AG09319 (cell line): ENCODE data around the gene ALG9.
"Not testable (repeated sequence)": the region's sequence is repeated elsewhere in the genome, so short reads cannot be mapped to it uniquely, and the experiment has no call there.

Source experiments
- DNase-seq: peaks from one replicate; pipeline ENCODE4 v3.0.0-alpha.2; 2010; ENCODE audit warnings: low read depth; ENCODE audit errors: extremely low read depth
- TF ChIP-seq, protein P1 (sequence below): IDR thresholded peaks from 2 replicates; pipeline ENCODE4 v1.5.1; 2011; ENCODE audit warnings: low read depth, mild to moderate bottlenecking, inconsistent platforms, low read length, moderate library complexity

ALG9 gene

DNA sequence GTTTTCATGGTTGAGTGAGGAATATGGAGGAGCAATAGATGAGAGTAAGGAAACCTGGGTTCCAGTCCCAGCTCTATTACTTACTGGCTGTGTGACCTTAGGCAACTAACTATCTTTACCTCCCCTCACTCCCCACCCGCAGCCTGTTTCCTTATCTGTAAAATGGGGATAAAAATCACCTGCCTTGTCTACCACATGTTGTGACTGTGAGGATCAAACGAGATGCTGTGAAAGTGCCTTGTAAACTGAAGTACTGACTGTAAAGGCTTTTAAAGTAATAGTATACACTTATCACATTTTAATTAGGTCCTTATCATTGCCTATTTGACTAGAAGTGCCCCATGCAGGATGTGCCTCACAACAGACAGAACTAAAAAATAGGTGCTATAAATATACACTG is 86.3 kb downstream of the ALG9 start:
- no peak for DNase-seq
- TF ChIP-seq, protein P1, sequence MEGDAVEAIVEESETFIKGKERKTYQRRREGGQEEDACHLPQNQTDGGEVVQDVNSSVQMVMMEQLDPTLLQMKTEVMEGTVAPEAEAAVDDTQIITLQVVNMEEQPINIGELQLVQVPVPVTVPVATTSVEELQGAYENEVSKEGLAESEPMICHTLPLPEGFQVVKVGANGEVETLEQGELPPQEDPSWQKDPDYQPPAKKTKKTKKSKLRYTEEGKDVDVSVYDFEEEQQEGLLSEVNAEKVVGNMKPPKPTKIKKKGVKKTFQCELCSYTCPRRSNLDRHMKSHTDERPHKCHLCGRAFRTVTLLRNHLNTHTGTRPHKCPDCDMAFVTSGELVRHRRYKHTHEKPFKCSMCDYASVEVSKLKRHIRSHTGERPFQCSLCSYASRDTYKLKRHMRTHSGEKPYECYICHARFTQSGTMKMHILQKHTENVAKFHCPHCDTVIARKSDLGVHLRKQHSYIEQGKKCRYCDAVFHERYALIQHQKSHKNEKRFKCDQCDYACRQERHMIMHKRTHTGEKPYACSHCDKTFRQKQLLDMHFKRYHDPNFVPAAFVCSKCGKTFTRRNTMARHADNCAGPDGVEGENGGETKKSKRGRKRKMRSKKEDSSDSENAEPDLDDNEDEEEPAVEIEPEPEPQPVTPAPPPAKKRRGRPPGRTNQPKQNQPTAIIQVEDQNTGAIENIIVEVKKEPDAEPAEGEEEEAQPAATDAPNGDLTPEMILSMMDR, result no peak

DNA sequence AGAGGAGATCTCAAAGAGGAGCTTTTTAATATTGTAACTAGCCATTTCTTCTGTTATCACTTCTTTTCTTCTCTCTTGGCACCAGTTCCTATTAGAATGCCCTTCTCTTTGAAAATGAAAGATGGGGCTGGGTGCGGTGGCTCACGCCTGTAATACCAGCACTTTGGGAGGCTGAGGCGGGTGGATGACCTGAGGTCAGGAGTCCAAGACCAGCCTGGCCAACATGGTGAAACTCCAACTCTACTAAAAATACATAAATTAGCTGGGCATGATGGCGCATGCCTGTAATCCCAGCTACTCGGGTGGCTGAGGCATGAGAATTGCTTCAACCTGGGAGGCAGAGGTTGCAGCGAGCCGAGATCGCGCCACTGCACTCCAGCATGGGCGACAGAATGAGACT is 87.1 kb downstream of the ALG9 start:
- DNase-seq, result not testable (repeated sequence)

- TF ChIP-seq, protein P1, result no peak
- no peak for DNase-seq
These were observed 89.2 kb downstream of the ALG9 start for GRCh38 chr11:111782109-111782741.

GRCh38 chr11:111779118-111779517 is 92.3 kb downstream of the ALG9 start:
- DNase-seq, result no peak
- TF ChIP-seq, protein P1, result no peak

GRCh38 chr11:111778047-111778558 is 93.3 kb downstream of the ALG9 start:
- DNase-seq, result no peak
- TF ChIP-seq, protein P1, result no peak

- TF ChIP-seq, protein P1, result peak; percentile 77
- peak; percentile 56 for DNase-seq
These were observed 94.0 kb downstream of the ALG9 start for GRCh38 chr11:111777094-111778046.

GRCh38 chr11:111776398-111777093 is 94.8 kb downstream of the ALG9 start:
- DNase-seq, result no peak
- TF ChIP-seq, protein P1, result no peak
